ENCODE results near the gene LIN7A. TPM values are rescaled to one million over a fixed set of nuclear protein-coding genes. Genes with fewer than 3 reads are reported as not detected.

The LIN7A gene
- total and polyA plus RNA-seq, 4 donors, result 6.0 to 20.6 (median 9.1) TPM

DNA sequence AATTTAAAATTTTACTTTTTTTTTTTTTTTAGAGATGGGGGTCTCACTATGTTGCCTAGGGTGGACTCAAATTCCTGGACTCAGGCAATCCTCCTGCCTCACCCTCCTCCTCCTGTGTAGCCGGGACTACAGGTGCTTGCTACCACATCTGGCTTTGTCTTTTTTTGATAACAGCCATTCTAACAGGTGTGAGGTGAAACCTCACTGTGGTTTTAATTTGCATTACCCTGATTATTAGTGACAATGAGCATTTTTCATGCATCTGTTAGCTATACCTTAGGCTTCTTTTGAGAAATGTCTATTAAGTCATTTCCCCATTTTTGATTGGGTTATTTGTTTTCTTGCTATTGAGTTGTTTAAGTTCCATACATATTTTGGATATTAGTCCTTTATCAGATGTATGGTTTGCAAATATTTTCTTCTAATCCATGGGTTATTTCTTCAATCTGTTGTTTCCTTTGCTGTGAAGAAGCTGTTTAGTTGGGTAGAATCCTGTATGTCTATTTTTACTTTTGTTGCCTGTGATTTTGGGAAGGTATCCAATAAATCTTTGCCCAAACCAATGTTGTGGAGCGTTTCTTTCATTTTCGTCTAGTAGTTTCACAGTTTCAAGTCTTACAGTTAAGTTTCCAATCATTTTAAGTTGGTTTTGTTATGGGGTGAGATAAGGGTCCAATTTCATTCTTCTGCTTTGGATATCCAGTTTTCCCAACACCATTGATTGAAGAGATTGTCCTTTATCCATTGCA lies 134.9 kb downstream of the LIN7A start:
- 68% methylated on average over 3 of the region's 3 CpGs for WGBS
- no peak for DNase-seq (ENCODE audit: low spot score)
- Histone ChIP-seq H3K9ac (ENCODE audit: low read depth in 1 of 2, low read length in 2 of 2) (no peak overlapping the region), H3K27me3 (ENCODE audit: control insufficient read depth in 4 of 4, insufficient read depth in 4 of 4, low read length in 3 of 4) (no peaks in the 10 kb centered on the region), H3K36me3 (ENCODE audit: control insufficient read depth in 4 of 4, insufficient read depth in 3 of 4, low read depth in 1 of 4, low read length in 3 of 4) (peaks cover 0 to 10% (median 0%) of the 10 kb centered on the region in 4 donors), H3K9me3 (ENCODE audit: control insufficient read depth in 4 of 4, low read length in 3 of 4) (no peaks in the 10 kb centered on the region), H3K4me1 (ENCODE audit: control insufficient read depth in 4 of 4, insufficient read depth in 4 of 4, low read length in 3 of 4) (no peaks in the 10 kb centered on the region), H3K4me3 (ENCODE audit: low read depth in 1 of 3, low read length in 3 of 3) (no peak overlapping the region), H3K27ac (ENCODE audit: low read depth in 1 of 2, low read length in 2 of 2) (no peak overlapping the region)
- TF ChIP-seq RAD21 (IDR thresholded peaks at IDR 0.05) (no peak), TAF1 (conservative IDR thresholded peaks at IDR 0.05) (no peak), EGR1 (IDR thresholded peaks at IDR 0.05; ENCODE audit: low read depth in 2 of 2) (no peak), HNF4G (IDR thresholded peaks at IDR 0.05) (no peak), FOXA2 (IDR thresholded peaks at IDR 0.05) (no peak), SP1 (IDR thresholded peaks at IDR 0.05) (no peak), GABPA (IDR thresholded peaks at IDR 0.05 in 1 of 2, conservative IDR thresholded peaks at IDR 0.05 in 1 of 2) (no peak)
- TF ChIP-seq, protein P1, sequence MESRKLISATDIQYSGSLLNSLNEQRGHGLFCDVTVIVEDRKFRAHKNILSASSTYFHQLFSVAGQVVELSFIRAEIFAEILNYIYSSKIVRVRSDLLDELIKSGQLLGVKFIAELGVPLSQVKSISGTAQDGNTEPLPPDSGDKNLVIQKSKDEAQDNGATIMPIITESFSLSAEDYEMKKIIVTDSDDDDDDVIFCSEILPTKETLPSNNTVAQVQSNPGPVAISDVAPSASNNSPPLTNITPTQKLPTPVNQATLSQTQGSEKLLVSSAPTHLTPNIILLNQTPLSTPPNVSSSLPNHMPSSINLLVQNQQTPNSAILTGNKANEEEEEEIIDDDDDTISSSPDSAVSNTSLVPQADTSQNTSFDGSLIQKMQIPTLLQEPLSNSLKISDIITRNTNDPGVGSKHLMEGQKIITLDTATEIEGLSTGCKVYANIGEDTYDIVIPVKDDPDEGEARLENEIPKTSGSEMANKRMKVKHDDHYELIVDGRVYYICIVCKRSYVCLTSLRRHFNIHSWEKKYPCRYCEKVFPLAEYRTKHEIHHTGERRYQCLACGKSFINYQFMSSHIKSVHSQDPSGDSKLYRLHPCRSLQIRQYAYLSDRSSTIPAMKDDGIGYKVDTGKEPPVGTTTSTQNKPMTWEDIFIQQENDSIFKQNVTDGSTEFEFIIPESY (IDR thresholded peaks at IDR 0.05), result no peak

DNA sequence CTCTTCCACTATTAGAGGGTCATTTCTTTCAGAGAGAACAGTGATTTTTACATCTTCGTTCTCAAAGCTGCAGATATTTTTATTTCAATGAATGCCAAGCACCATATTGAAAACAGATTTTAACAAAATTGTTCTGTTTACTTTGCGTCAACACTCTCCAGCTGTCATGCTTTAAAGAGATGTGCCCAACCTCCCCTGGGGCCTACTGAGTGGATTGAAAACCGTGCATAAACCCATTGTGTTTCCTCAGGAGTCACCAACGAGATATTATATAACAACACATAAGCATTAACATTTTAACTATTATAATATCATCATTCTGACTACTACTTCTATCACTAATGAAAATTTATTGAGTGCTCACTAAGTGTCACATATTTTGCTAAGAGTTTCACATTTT lies 139.5 kb downstream of the LIN7A start:
- no peak overlapping the region for H3K27ac ChIP-seq (ENCODE audit: low read depth in 1 of 2, low read length in 2 of 2)
- no peaks in the 10 kb centered on the region for H3K4me1 ChIP-seq (ENCODE audit: control insufficient read depth in 4 of 4, insufficient read depth in 4 of 4, low read length in 3 of 4)
- H3K4me3 ChIP-seq (ENCODE audit: low read depth in 1 of 3, low read length in 3 of 3), result no peak overlapping the region
- no peaks in the 10 kb centered on the region for H3K27me3 ChIP-seq (ENCODE audit: control insufficient read depth in 4 of 4, insufficient read depth in 4 of 4, low read length in 3 of 4)
- no peaks in the 10 kb centered on the region for H3K9me3 ChIP-seq (ENCODE audit: control insufficient read depth in 4 of 4, low read length in 3 of 4)
- no peak for TF ChIP-seq SP1 (IDR thresholded peaks at IDR 0.05)
- TF ChIP-seq, protein P2, sequence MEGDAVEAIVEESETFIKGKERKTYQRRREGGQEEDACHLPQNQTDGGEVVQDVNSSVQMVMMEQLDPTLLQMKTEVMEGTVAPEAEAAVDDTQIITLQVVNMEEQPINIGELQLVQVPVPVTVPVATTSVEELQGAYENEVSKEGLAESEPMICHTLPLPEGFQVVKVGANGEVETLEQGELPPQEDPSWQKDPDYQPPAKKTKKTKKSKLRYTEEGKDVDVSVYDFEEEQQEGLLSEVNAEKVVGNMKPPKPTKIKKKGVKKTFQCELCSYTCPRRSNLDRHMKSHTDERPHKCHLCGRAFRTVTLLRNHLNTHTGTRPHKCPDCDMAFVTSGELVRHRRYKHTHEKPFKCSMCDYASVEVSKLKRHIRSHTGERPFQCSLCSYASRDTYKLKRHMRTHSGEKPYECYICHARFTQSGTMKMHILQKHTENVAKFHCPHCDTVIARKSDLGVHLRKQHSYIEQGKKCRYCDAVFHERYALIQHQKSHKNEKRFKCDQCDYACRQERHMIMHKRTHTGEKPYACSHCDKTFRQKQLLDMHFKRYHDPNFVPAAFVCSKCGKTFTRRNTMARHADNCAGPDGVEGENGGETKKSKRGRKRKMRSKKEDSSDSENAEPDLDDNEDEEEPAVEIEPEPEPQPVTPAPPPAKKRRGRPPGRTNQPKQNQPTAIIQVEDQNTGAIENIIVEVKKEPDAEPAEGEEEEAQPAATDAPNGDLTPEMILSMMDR (IDR thresholded peaks at IDR 0.05; ENCODE audit: low read depth, low read length, missing input control), result no peak
- no peak for TF ChIP-seq FOXA2 (IDR thresholded peaks at IDR 0.05)
- TF ChIP-seq NR2F2 (IDR thresholded peaks at IDR 0.05), result no peak
- no peak overlapping the region for H3K9ac ChIP-seq (ENCODE audit: low read depth in 1 of 2, low read length in 2 of 2)
- 86% methylated on average over 4 of the region's 4 CpGs for whole genome bisulfite sequencing
- DNase-seq (ENCODE audit: low spot score), result no peak
- H3K36me3 ChIP-seq (ENCODE audit: control insufficient read depth in 4 of 4, insufficient read depth in 3 of 4, low read depth in 1 of 4, low read length in 3 of 4), result peaks cover 2 to 22% (median 6%) of the 10 kb centered on the region in 4 donors

DNA sequence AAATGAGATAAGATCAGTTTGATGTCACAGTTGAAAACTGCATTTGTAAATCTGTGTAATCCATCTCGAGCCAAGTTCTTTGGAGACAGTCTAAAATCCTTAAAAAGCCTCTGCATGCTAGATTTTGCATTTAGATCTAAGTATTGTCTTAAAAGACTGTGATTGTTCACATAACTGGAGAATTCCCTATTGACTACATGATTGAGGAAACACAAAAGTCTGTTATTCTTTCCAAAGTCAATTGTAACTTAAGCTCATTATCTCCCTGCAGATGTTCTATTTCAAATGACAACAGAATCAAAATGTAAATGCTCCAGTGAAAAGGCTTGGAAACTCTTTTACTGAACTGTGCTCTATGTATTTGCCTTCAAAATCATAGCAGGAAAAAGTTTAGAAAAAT lies 143.2 kb downstream of the LIN7A start:
- H3K27me3 ChIP-seq (ENCODE audit: control insufficient read depth in 4 of 4, insufficient read depth in 4 of 4, low read length in 3 of 4), result no peaks in the 10 kb centered on the region
- TF ChIP-seq GABPA (IDR thresholded peaks at IDR 0.05 in 1 of 2, conservative IDR thresholded peaks at IDR 0.05 in 1 of 2), result no peak
- TF ChIP-seq YY1 (IDR thresholded peaks at IDR 0.05), result no peak
- TF ChIP-seq EGR1 (IDR thresholded peaks at IDR 0.05; ENCODE audit: low read depth in 2 of 2), result no peak
- TF ChIP-seq HNF4G (IDR thresholded peaks at IDR 0.05), result no peak
- TF ChIP-seq, protein P2 (IDR thresholded peaks at IDR 0.05; ENCODE audit: low read depth, low read length, missing input control), result no peak
- TF ChIP-seq, protein P3, sequence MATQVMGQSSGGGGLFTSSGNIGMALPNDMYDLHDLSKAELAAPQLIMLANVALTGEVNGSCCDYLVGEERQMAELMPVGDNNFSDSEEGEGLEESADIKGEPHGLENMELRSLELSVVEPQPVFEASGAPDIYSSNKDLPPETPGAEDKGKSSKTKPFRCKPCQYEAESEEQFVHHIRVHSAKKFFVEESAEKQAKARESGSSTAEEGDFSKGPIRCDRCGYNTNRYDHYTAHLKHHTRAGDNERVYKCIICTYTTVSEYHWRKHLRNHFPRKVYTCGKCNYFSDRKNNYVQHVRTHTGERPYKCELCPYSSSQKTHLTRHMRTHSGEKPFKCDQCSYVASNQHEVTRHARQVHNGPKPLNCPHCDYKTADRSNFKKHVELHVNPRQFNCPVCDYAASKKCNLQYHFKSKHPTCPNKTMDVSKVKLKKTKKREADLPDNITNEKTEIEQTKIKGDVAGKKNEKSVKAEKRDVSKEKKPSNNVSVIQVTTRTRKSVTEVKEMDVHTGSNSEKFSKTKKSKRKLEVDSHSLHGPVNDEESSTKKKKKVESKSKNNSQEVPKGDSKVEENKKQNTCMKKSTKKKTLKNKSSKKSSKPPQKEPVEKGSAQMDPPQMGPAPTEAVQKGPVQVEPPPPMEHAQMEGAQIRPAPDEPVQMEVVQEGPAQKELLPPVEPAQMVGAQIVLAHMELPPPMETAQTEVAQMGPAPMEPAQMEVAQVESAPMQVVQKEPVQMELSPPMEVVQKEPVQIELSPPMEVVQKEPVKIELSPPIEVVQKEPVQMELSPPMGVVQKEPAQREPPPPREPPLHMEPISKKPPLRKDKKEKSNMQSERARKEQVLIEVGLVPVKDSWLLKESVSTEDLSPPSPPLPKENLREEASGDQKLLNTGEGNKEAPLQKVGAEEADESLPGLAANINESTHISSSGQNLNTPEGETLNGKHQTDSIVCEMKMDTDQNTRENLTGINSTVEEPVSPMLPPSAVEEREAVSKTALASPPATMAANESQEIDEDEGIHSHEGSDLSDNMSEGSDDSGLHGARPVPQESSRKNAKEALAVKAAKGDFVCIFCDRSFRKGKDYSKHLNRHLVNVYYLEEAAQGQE (IDR thresholded peaks at IDR 0.05), result no peak
- no peaks in the 10 kb centered on the region for H3K9me3 ChIP-seq (ENCODE audit: control insufficient read depth in 4 of 4, low read length in 3 of 4)
- no peak overlapping the region for H3K4me3 ChIP-seq (ENCODE audit: low read depth in 1 of 3, low read length in 3 of 3)
- no peak overlapping the region for H3K9ac ChIP-seq (ENCODE audit: low read depth in 1 of 2, low read length in 2 of 2)
- no peaks in the 10 kb centered on the region for H3K4me1 ChIP-seq (ENCODE audit: control insufficient read depth in 4 of 4, insufficient read depth in 4 of 4, low read length in 3 of 4)
- H3K36me3 ChIP-seq (ENCODE audit: control insufficient read depth in 4 of 4, insufficient read depth in 3 of 4, low read depth in 1 of 4, low read length in 3 of 4), result peaks cover 2 to 22% (median 6%) of the 10 kb centered on the region in 4 donors
- WGBS, result 80% methylated on average over 1 of the region's 1 CpG
- no peak overlapping the region for H3K27ac ChIP-seq (ENCODE audit: low read depth in 1 of 2, low read length in 2 of 2)
- no peak for DNase-seq (ENCODE audit: low spot score)
